HCT116 (cell line): ENCODE data around the gene PAH.

ENCODE experiments used
- JUND ChIP-seq: IDR thresholded peaks from 2 replicates; pipeline ENCODE4 v1.6.1; 2012
- POLR2A ChIP-seq: IDR thresholded peaks from 2 replicates; pipeline ENCODE4 v1.7.0; 2011; ENCODE audit warnings: borderline replicate concordance; ENCODE audit not compliant: insufficient read depth, insufficient read length; ENCODE audit errors: extremely low read depth
- POLR2AphosphoS5 ChIP-seq: IDR thresholded peaks from 2 replicates; pipeline ENCODE4 v1.6.1; 2011; ENCODE audit warnings: mild to moderate bottlenecking, low read depth, low read length, moderate library complexity
- YY1 ChIP-seq: IDR thresholded peaks from 2 replicates; pipeline ENCODE4 v1.6.1; 2011; ENCODE audit warnings: low read length, low read depth, moderate library complexity, mild to moderate bottlenecking; ENCODE audit not compliant: insufficient replicate concordance; ENCODE audit errors: extremely low read depth
- ZNF274 ChIP-seq: fragments of 200-500 bp; sonication (Bioruptor generic); IDR thresholded peaks from 2 replicates; pipeline ENCODE4 v1.6.1; 2014; ENCODE audit warnings: mild to moderate bottlenecking, low read depth, low read length, inconsistent platforms
- TF ChIP-seq, protein P1 (sequence below), 3 experiments: fragments of 200-600 bp in 1 of 3; sonication (generic) in 1 of 3; IDR thresholded peaks in 2 of 3; conservative IDR thresholded peaks in 1 of 3; 2 replicates each; pipeline ENCODE4 v1.5.1; 2012 to 2017; ENCODE audit warnings: low read depth in 2 of 3, low read length in 2 of 3, antibody characterized with exemption in 1 of 3, borderline replicate concordance in 1 of 3, control low read depth in 1 of 3, mild to moderate bottlenecking in 1 of 3, mixed read lengths in 1 of 3, mixed run types in 1 of 3, moderate library complexity in 1 of 3; ENCODE audit not compliant: insufficient read depth in 1 of 3

DNA sequence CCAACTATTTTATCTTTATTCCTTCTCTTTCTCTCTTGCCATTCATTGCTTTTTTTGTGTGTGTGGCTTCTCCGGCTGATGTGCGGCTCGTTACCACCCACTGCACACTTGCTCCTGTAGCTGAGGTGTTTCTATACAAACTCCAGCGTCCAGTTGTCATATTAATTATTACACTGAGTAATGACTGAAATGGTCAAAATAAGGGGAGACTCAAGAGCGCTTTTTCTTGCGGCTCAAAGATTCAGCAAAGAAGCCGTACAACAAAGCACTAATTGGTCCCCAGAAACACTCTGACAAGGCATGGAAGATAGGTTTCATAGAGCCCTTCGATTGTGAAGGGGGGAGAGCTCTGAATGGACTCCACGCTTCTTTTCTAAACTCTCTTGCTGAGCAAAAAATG lies 34.8 kb upstream of the PAH start:
- TF ChIP-seq, protein P1, sequence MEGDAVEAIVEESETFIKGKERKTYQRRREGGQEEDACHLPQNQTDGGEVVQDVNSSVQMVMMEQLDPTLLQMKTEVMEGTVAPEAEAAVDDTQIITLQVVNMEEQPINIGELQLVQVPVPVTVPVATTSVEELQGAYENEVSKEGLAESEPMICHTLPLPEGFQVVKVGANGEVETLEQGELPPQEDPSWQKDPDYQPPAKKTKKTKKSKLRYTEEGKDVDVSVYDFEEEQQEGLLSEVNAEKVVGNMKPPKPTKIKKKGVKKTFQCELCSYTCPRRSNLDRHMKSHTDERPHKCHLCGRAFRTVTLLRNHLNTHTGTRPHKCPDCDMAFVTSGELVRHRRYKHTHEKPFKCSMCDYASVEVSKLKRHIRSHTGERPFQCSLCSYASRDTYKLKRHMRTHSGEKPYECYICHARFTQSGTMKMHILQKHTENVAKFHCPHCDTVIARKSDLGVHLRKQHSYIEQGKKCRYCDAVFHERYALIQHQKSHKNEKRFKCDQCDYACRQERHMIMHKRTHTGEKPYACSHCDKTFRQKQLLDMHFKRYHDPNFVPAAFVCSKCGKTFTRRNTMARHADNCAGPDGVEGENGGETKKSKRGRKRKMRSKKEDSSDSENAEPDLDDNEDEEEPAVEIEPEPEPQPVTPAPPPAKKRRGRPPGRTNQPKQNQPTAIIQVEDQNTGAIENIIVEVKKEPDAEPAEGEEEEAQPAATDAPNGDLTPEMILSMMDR (IDR thresholded peaks at IDR 0.05 in 2 of 3, conservative IDR thresholded peaks at IDR 0.05 in 1 of 3; ENCODE audit: borderline replicate concordance in 1 of 3, insufficient read depth in 1 of 3, low read depth in 2 of 3, low read length in 2 of 3): no peak
- TF ChIP-seq POLR2A (no peak), POLR2AphosphoS5 (no peak), ZNF274 (no peak), JUND (no peak), YY1 (no peak)
